Activated T-helper 1 cell treated with anti-CD3 and anti-CD28 coated beads, Interleukin-2, amount 50 U/mL, for 16 hours (primary cell): Measurements from ENCODE around the gene ZBTB24.

Source experiments
- DNase-seq, 2 donors: peaks; one replicate each; pipeline ENCODE4 v3.0.0-alpha.2; 2020; ENCODE audit warnings: low read depth in 1 of 2, low spot score in 1 of 2

Gene ZBTB24

DNA sequence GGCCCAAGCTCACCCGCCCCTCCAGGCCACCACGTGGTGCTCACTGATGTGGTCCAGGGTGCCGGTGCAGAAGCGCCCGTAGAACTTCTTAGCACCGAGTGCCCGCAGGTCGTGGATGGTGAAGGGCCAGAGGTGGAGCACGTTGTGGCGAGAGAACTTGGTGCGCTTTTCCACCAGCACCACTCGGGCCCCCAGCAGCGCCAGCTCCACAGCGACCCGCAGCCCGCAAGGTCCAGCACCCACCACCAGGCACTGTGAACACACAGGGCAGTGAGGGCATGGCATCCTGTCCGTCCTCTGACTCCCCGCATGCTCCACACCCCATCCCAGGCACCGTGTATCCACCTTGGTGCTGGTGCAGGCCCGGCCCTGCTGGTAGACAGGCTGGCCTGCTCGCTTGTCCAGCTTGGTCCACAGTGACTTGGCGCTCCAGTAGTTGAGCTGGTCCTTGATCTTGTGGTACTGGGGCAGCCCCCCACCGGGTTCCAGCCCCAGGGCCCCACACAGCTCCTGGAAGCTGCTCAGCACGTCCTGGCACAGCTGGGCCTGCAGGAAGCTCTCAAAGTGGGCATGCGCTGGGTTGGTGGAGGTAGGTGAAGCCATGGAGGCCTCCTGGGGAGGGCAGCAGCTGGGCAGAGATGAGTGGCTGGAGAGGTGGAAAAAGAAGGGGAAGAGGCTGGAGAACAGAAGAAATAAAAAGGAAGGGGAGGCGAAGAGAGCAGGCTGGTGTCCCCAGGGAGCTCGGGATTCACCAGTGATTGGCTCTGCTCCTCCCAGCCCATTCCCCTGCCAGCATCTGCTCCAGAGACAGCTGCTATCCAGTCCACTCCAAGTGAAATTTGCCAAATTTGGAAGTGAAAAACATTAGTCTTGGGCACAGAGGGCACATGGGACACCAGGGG is 29.2 kb downstream of the ZBTB24 start:
- DNase-seq, result no peak

DNA sequence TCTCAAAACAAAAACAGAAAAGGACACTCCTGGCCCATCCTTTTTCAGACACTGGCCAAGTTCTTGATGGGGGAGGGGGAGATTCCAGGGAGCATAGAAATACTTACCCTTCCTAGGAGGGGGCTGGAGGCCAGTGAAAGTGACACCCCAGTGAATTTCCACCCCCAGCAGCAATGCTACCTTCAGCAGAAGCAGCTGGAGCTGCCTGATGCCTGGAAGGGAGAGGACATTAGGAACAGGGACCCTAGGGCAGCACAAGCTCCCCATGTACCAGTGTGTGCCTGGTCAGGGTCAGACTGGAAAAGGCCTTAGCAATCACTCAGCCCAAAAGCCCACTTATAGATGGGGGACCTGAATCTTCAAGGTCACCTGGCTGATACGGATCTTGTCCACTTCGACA is 29.9 kb downstream of the ZBTB24 start:
- DNase-seq, result no peak

DNA sequence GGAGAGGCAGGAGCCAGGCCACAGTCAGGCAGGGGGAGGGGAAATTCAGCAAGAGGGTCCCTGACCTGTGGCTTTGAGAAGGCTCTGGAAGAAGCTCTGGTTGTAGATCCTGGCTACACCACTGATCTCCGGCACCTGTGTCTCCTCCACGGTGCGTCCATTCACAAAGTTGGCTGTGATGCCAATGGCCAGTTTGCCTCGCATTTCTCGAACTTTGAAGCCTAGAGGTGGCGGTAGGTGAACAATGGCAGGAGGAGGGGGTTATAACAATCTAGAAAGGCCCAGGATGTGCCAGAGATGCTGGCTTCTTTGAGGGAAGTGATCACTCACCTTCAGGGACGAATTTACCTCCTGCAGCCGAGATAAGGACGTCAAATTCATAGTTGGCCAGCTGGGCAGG is 30.8 kb downstream of the ZBTB24 start:
- DNase-seq, result no peak

DNA sequence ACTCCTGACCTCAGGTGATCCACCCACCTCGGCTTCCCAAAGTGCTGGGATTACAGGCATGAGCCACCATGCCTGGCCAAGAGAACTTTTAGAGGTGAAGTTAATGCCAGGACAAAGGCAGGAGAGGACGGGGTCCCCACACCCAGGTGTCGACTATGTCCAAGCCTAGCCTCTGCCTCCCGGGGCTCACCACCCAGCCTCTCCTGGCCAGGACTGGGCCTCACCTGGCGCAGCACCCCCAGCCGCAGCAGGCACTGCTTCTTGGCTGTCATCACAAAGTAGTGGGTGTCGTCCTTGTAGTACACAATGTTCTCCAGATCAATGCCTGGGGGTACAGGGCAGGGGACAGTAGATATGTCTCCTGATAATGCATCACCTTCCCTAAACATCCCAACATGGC is 31.6 kb downstream of the ZBTB24 start:
- no peak for DNase-seq

DNA sequence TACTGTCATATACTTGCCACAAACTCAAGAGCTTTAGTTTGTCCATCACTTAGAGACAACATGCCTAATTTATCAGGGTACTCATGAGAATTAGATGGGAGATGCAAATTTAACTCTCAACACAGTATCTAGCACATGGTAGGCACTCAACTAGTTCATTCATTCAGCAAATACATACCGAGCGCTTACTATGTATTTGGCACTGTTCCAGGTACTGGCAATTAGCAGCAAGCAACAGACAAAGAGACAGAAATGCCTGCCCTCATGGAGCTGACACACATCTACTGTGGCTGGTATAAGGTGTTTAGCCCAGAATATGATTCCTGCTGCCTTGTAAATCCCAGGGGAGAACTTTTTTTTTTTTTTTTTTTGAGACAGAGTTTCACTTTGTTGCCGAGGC is 32.2 kb downstream of the ZBTB24 start:
- no peak for DNase-seq

DNA sequence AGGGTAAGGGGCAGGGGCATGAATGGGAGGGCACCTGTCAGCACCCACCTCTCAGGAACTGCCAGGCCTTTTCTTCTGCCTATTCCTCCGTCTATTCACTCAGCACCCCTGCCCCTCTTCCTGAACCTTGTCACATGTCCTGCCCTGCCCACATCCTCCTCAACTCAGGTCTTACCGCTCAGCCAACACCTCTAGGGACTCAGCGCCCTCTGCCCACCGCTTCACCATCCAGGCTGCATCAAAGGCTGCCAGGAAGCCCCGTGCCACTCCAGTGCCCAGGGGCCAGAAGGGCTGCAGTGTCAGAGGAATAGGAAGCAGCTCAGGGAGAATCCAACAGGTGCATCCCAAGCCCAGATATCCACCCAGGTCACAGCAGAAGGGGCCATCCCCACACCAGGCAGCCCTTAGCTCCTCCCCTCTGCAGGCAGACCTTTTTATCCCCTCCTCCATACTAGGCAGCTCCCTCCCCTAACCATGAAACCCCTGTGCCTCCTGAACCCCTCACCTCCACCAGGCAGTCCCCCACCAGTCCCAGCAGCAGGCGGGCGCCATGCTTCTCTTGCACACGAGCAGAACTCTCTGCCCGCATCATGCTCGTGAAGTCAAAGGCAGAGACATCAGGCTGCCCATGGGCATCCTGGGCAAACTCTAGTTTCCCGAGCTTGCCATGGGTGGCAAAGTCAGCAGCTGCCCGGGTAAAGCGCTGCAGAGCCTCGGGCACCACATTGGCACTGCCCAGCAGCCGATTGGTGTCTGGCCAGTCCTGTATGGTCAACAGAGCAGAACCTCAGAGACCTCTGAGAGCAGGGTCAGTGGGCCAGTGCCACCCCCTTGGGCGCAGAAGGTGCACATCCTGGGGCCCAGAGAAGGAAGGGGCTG is 33.0 kb downstream of the ZBTB24 start:
- DNase-seq, result no peak

DNA sequence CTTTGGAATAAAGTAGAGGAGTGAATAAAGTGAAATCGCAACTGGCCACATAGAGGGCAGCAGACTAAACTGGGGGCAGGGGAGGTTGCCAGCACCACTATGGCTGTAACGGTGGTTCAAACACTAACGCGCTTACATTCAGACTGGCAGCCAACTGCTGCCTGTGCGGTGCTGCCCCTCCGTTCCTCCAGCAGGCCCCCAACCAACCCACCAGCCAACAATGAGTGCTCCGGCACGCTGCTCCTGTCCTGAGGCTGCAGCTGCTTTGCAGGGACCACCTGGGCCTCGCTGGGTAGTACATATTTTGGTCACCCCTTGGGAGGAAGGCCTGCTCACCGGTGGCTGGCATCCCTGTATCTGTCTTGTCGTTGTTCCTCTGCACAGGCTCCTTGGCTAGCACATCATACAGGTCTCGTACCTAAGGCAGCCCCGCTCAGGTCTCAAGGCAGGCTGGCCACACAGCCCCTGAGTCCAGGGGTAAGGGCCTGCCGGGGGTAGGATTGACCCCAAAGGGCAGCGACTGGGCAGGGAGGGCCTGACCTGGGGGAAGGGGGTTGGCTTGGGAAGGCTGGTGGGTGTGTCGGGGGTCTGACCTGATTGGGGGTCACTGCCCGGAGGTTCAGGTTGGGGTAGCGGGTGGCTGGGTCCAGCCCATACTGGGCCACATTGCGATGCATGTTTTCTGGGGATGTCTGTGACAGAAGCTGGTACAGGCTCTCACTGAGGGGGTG is 33.8 kb downstream of the ZBTB24 start:
- DNase-seq, result no peak

DNA sequence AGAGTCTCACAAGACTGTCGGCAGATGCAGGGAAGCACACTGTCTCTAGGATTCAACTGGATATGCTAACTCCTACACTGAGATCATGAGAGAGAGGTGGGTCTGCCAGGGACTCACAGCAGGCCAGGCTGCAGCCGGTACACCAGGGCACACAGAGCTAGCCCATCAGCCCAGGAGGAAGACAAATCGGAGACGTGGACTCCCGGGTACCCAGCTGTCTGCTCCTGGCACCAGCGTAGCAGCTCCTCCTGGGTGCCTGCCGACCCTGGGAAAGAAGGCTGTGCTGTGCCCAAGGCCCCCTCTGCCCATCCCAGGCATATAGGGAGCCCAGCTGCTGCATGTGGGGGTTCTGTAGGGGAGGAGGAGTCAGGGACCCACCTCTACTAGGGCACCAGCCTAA is 34.4 kb downstream of the ZBTB24 start:
- DNase-seq, result no peak

DNA sequence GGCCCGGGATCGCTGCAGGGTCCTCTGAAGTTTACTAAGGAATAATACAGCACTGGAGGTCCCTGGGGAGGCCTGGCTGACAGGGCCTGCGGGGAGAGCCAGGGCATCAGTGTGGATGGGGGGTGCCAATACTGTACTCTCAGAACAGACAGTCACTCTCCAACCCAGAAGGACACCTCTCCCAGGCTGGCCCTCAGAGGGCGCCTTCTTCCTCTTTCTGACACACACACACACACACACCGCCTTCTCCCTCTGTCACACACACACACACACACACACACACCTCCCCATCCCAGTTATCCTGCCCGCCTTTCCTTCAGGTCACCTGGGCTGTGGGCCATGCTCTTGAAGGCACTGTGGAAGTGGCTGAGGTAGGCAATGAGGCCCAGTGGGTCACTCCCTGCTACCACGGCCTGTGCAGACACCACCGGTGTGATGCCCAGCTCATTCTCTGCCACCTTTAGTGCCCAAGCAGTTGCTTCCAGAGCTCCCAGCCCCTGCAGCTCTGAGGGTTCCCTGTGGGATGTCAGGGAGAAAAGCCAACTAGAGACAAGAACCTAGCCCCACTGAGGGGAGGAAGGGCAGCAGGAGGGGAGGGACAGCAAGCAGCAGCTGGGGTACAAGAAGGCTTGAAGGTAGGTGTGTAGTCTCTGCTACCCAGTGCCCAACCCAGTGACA is 35.0 kb downstream of the ZBTB24 start:
- DNase-seq, result no peak

DNA sequence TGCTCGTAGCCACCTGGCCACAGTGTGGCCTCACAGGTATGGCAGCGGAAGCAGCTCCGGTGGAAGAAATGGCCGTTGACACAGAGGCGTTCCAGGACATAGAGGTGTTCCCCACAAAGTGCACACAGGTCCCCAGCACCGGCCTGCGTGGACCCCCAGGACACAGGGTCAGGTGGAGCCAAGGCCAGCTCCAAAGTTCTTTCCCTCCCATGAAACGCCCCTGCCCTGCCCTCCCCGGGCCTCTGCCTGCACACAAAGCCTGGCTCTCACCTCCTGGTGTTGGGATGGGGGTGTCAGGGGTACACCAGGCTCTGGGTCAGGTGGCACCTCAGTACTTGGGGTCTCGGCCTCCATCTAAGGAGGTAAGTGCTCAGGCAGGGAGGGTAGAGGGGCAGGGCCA is 35.9 kb downstream of the ZBTB24 start:
- no peak for DNase-seq

DNA sequence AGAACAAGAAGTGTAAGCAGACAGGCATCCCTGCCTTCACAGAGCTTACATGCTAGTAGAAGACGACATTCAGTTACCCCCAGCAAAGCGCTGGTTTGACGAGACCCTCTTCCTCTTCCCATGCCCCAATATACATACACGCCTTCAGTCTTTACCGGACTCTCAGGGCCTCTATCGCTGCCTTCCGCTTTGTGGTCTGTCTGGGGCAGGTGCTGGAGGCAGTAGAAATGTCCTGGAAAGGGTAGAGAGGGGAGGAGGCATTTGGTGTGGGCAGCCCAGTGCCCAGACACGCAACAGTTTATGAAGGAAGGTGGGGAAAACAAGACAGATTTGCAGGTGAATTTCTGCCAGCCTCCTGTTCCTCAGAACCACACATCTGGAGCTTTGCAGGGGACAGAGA is 36.5 kb downstream of the ZBTB24 start:
- DNase-seq, result no peak

DNA sequence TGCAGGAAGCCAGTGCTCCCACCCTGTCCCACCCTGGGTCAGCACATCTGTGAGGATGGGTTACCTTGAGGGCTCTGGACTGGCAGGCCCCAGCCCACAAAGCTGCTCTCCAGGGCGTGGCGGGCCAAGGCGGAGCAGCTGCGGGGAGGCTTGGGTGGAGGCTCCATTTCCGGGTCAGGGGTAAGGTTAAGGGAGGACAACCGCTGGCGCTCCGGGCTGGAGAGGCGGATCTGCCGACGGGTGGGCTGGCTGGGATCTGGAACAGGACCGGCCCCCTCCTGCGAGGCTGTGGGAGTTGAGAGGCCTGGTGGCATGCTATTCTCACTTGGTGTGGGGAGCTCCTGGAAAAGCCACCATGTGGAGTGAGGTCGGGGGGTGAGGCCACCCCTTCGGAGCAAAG is 36.9 kb downstream of the ZBTB24 start:
- no peak for DNase-seq

DNA sequence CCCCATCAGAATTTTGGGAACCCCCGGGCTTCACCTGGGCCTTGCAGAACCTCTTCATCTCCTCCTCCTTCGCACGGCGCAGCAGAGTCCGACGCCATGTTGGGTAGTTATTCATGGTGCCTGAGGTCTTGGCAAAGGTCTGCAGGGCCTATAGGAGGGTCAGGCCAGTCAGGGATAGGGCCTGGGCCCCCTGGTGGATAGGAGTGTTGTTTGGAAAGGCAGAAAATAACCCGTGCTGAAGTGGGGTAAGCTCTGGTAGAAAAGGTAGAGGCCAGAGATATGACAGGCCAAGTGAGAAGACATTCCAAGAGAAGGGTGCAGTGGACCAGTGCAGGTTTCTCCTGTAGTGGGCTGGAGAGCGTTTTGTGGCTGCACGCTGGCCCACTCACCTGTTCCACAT is 37.6 kb downstream of the ZBTB24 start:
- DNase-seq, result no peak

DNA sequence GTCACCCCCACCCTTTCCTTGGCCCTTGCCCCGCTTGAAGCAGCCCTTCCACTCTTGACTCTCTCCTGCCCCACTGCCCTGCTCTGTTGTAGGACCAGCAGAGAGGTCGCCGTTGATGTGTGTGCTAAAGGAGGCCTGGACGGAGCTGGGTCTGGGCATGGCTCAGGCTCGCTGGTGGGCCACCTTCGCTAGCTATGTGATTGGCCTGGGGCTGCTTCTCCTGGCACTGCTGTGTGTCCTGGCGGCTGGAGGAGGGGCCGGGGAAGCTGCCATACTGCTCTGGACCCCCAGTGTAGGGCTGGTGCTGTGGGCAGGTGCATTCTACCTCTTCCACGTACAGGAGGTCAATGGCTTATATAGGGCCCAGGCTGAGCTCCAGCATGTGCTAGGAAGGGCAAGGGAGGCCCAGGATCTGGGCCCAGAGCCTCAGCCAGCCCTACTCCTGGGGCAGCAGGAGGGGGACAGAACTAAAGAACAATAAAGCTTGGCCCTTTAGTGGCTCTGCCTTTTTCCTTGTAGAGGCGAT is 39.5 kb downstream of the ZBTB24 start:
- DNase-seq, result no peak

DNA sequence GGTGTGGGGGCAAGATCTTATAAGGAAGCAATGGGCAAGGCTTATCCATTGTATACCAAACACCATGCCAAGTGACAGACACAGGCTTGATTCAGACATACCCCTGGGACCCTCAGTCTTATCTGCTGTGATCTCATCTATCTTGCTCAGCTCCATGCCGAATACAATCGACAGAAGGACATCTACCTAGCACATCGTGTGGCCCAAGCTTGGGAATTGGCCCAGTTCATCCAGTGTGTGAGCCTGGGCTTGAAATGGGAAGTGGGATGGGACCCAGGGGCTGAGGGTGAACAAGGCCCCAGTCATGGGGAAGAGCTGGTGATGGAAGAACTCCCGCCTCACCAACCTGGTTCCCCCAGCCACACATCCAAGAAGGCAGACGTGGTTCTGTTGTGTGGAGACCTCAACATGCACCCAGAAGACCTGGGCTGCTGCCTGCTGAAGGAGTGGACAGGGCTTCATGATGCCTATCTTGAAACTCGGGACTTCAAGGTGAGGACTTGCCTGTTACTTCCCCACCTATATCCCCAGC is 40.6 kb downstream of the ZBTB24 start:
- no peak for DNase-seq

DNA sequence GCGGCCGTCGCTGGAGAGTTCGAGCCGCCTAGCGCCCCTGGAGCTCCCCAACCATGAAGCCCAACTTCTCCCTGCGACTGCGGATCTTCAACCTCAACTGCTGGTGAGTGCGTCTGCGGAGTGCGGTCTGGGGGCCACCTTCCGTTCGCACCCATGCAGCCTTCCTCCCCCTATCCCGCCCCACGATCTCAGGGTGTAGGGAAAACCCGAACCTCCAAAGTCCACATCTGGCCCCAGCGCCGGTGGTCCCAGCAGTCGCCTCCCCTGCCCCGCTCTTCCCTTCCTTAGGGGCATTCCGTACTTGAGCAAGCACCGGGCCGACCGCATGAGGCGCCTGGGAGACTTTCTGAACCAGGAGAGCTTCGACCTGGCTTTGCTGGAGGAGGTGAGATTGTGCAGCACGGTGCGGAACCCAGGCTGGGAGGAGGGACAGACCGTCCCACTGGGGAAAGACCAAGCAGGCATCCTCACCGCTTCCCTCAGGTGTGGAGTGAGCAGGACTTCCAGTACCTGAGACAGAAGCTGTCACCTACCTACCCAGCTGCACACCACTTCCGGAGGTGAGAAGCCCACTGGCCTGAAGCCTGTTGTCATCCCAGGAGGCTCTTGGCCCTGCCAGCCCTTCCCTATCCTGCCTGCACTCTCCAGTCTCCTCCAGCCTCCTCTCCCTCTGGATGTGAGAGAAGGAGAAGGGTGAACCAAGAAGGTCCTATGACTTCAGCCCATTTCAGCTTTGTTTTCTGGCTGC is 41.8 kb downstream of the ZBTB24 start:
- DNase-seq, result peak in 1 of 2 donors; percentile 29

DNA sequence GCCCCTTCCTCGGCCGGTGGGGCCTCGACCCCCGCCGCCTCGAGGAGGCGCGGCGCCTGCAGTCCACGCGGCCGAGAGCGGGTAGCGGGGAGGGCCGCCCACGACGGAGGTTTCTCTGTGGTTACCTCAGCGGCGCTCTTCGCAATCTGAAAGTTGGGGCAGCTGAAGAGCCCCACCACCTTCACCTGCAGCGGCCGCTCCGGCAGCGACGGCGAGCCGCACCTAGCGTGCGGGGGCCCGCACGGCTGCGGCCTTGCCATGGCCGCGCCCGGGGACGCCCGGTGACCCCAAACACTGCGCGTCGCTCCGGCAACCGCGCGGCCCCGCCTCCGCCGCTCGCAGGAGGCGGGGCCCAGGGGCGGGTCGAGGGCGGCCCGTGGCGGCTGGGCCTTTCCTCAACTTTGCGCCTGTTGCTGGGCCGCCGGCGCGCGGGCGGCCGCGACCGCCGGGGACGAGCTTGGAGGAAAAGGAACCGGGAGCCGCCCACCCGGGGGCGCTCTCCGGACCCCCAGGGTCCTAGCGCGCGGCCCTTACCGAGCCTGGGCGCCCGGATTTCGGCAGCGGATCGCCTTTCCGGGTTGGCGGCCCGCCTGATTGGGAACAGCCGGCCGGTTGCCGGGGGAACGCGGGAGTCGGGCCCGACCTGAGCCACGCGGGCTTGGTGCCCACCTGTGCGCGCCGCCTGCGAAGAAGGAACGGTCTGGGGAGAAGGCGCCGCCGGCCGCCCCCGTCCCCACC is 42.5 kb downstream of the ZBTB24 start, which contains the start of the genes PPIL6 and SMPD2:
Gene PPIL6 (minus strand): TSS at position 298 of the 738 bp plus-strand sequence. CDS start 38 bp downstream, at position 260.
Gene SMPD2 (plus strand): TSS at position 394 of the 738 bp plus-strand sequence. CDS start 398 bp downstream, outside the sequence.
- peak; percentile 52 to 72 for DNase-seq

DNA sequence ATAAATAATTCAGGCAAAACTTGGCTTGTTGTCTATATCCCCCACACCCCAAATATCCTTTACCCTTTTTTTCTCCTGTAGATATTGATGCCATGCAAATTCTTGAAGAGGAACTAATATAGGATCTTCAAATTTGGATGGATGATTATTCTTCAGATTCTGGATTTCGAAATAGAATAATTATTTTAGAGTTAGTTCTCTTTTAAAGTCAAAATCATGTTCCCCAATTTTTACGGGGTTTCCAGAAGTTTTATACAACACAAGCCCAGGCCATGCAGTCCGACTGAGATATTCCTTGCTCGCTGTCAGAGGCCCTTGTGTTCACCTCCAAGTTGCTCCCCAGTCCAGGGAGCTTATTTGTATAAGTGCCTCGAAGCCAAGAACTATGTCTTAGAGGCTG is 47.0 kb downstream of the ZBTB24 start:
- no peak for DNase-seq

DNA sequence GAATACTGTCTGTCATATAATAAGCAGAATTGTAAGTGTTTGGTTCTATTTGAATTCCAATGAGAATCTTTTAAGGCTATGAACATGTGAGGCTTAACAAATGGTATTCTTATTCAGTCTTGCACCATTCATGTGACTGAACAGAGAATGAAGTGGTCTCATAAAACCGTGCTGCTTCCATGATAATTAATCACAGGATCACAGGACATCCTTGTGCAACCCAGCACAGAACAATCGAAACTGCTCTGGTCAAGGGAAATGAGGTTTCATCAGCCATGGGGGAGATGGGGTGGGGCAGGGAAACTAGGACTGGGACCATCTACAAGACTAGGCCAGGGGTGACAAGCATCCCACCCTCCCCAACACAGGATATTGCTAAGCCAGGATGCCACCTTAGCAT is 48.6 kb downstream of the ZBTB24 start:
- DNase-seq, result no peak
